SKM-1 (cell line): ENCODE data around the gene OXTR.
A peak's percentile ranks its signal among the peaks of the same experiment; 100 is the strongest.
"Not testable (repeated sequence)": the region's sequence is repeated elsewhere in the genome, so short reads cannot be mapped to it uniquely, and the experiment has no call there.

Source experiments
- DNase-seq: peaks from one replicate; lab custom pipeline; 2025; ENCODE audit not compliant: unreplicated experiment; lab: John Stamatoyannopoulos, UW

Gene OXTR

GRCh38 chr3:8743021-8743601 is 26.3 kb downstream of the OXTR start:
- peak; percentile 25 for DNase-seq

- no peak for DNase-seq
Observed at GRCh38 chr3:8741581-8742261, 27.7 kb downstream of the OXTR start.

GRCh38 chr3:8739757-8740504 is 29.5 kb downstream of the OXTR start:
- DNase-seq: no peak

GRCh38 chr3:8738639-8739038 is 30.8 kb downstream of the OXTR start:
- DNase-seq: no peak

- no peak for DNase-seq
Observed at GRCh38 chr3:8737823-8738222, 31.6 kb downstream of the OXTR start.

- DNase-seq: no peak
Observed at GRCh38 chr3:8737301-8737700, 32.1 kb downstream of the OXTR start.

GRCh38 chr3:8736436-8736835 is 33.0 kb downstream of the OXTR start:
- DNase-seq: no peak

- no peak for DNase-seq
Observed at GRCh38 chr3:8734908-8735307, 34.5 kb downstream of the OXTR start.

- no peak for DNase-seq
Observed at GRCh38 chr3:8734137-8734878, 35.1 kb downstream of the OXTR start.

GRCh38 chr3:8733332-8734094 is 35.9 kb downstream of the OXTR start, which contains the start of gene CAV3:
TSS of gene CAV3 (plus strand) at chr3:8733802. CDS start at chr3:8733877, 75 bp downstream.
- no peak for DNase-seq

- no peak for DNase-seq
Observed at GRCh38 chr3:8732413-8732812, 37.0 kb downstream of the OXTR start.

GRCh38 chr3:8730656-8731055 is 38.8 kb downstream of the OXTR start:
- DNase-seq: no peak

- DNase-seq: no peak
Observed at GRCh38 chr3:8729479-8729878, 39.9 kb downstream of the OXTR start.

- DNase-seq: no peak
Observed at GRCh38 chr3:8727605-8728512, 41.6 kb downstream of the OXTR start.

- no peak for DNase-seq
Observed at GRCh38 chr3:8724108-8724752, 45.2 kb downstream of the OXTR start.

- no peak for DNase-seq
Observed at GRCh38 chr3:8723612-8724011, 45.8 kb downstream of the OXTR start.

- no peak for DNase-seq
Observed at GRCh38 chr3:8722808-8723207, 46.6 kb downstream of the OXTR start.

- DNase-seq: not testable (repeated sequence)
Observed at GRCh38 chr3:8715757-8716156, 53.7 kb downstream of the OXTR start.
